ENCODE measurements around the gene USO1. TPM values are rescaled to one million over a fixed set of nuclear protein-coding genes. Genes with fewer than 3 reads are reported as not detected.

The USO1 gene
- total and polyA plus RNA-seq, 2 of the 8 experiments (the other 6 are each of a cell fraction or from before 2014, with no cell fraction given), result 57.3 to 198 TPM

GRCh38 chr4:75705198-75705977 is 19.0 kb upstream of the USO1 start (continued):
- peak; percentile 73 for TF ChIP-seq CHD7 (IDR thresholded peaks at IDR 0.05; ENCODE audit: insufficient replicate concordance, low read length)
- no peak for TF ChIP-seq CBX8 (IDR thresholded peaks at IDR 0.05; ENCODE audit: borderline replicate concordance, low read depth, low read length)
- peak; percentile 43; the same call in 1 of the 2 replicates for TF ChIP-seq BACH1 (IDR thresholded peaks at IDR 0.05; ENCODE audit: low read length)
- no peak for TF ChIP-seq TAF1 (IDR thresholded peaks at IDR 0.05; ENCODE audit: low read depth, low read length)
